GM12878 (cell line): Measurements from ENCODE around the gene RNASE13. TPM values are rescaled to one million over a fixed set of nuclear protein-coding genes. Genes with fewer than 3 reads are reported as not detected.

Experiments used
- CBX3 ChIP-seq: fragments of 200-600 bp; sonication (generic); IDR thresholded peaks from 2 replicates; pipeline ENCODE4 v1.6.1; 2016; ENCODE audit warnings: low read depth, borderline replicate concordance
- CHD2 ChIP-seq: IDR thresholded peaks from 2 replicates; pipeline ENCODE4 v1.6.1; 2011; ENCODE audit warnings: low read depth, low read length, improper control_type of control experiment, borderline replicate concordance
- CREM ChIP-seq: IDR thresholded peaks from 2 replicates; pipeline ENCODE4 v1.6.1; 2014; ENCODE audit warnings: antibody characterized with exemption, low read depth
- FOXK2 ChIP-seq: fragments of 450-650 bp; IDR thresholded peaks from 2 replicates; pipeline ENCODE4 v1.6.1; 2017; ENCODE audit warnings: mild to moderate bottlenecking, moderate library complexity
- HCFC1 ChIP-seq: fragments of 150-350 bp; IDR thresholded peaks from 2 replicates; pipeline ENCODE4 v1.6.1; 2014; ENCODE audit warnings: low read length
- RAD21 ChIP-seq: IDR thresholded peaks from 2 replicates; pipeline ENCODE4 v1.6.1; 2011; ENCODE audit warnings: mild to moderate bottlenecking, low read depth, low read length, moderate library complexity; ENCODE audit not compliant: insufficient read depth
- SRF ChIP-seq, 2 experiments: IDR thresholded peaks; 2 replicates each; pipeline ENCODE4 v1.6.1; 2011; ENCODE audit warnings: low read depth in 2 of 2, low read length in 2 of 2, mild to moderate bottlenecking in 1 of 2, moderate library complexity in 1 of 2
- SUPT20H ChIP-seq: IDR thresholded peaks from 2 replicates; pipeline ENCODE4 v1.6.1; 2011; ENCODE audit warnings: low read depth, mild to moderate bottlenecking, low read length, moderate library complexity, borderline replicate concordance; ENCODE audit not compliant: control insufficient read depth
- TAF1 ChIP-seq: IDR thresholded peaks from 2 replicates; pipeline ENCODE4 v1.6.1; 2011; ENCODE audit warnings: mild to moderate bottlenecking, low read depth, low read length, borderline replicate concordance
- TCF7 ChIP-seq: IDR thresholded peaks from 2 replicates; pipeline ENCODE4 v1.6.1; 2014; ENCODE audit warnings: antibody characterized with exemption, borderline replicate concordance
- YY1 ChIP-seq: IDR thresholded peaks from 2 replicates; pipeline ENCODE4 v1.6.1; 2011; ENCODE audit warnings: low read depth, mild to moderate bottlenecking, low read length
- polyA plus RNA-seq, 11 experiments: library from polyadenylated mRNA; depleted of rRNA in 4 of 11; unstranded in 6 of 11; stranded (reverse) in 5 of 11; fragments of >200 nt; fragmentation: Nextera tagmentation in 4 of 11; fragmentation: Illumina TruSeq in 1 of 11; extraction: Ambion mirVana in 4 of 11; extraction: Trizol in 1 of 11; gene quantifications; 1 replicate in 1 of 11; 2 replicates in 10 of 11; pipeline versions ENCODE4 v1.2.1 to v1.2.3, GENCODE V29; 2011 to 2016; ENCODE audit warnings: inconsistent platforms in 2 of 11, missing spikeins in 2 of 11, low read depth in 1 of 11
- total RNA-seq, 4 experiments: library from RNA; depleted of rRNA in 3 of 4; stranded (reverse); fragments of >200 nt in 3 of 4; fragmentation: Illumina TruSeq in 1 of 4; extraction: Trizol in 1 of 4; gene quantifications; 2 replicates each; pipeline versions ENCODE4 v1.2.1 to v1.2.3, GENCODE V29; 2013 to 2021
- TF ChIP-seq, protein P1 (sequence below), 3 experiments: IDR thresholded peaks in 2 of 3; conservative IDR thresholded peaks in 1 of 3; 2 replicates each; pipeline ENCODE4 v1.5.1; 2011; ENCODE audit warnings: low read depth in 3 of 3, low read length in 3 of 3, mild to moderate bottlenecking in 3 of 3, control low read depth in 2 of 3, moderate library complexity in 2 of 3, inconsistent platforms in 1 of 3, mixed read lengths in 1 of 3; ENCODE audit not compliant: control insufficient read depth in 2 of 3, insufficient read depth in 1 of 3; ENCODE audit errors: extremely low read depth in 1 of 3
- TF ChIP-seq, protein P2 (sequence below): fragments of 450-650 bp; formaldehyde crosslinking; IDR thresholded peaks from 2 replicates; pipeline ENCODE4 v1.4.0; 2020; ENCODE audit warnings: mild to moderate bottlenecking, moderate library complexity
- TF ChIP-seq, protein P3 (sequence below): fragments of 150-350 bp; IDR thresholded peaks from 2 replicates; pipeline ENCODE4 v1.6.1; 2016; ENCODE audit warnings: low read depth, low read length
- TF ChIP-seq, protein P4 (sequence below): IDR thresholded peaks from 2 replicates; pipeline ENCODE4 v1.6.1; 2012; ENCODE audit warnings: low read length, inconsistent platforms
- TF ChIP-seq, protein P5 (sequence below): fragments of 450-650 bp; IDR thresholded peaks from 2 replicates; pipeline ENCODE4 v1.6.1; 2014; ENCODE audit warnings: mild to moderate bottlenecking

RNASE13 gene
- total and polyA plus RNA-seq, 10 of the 15 experiments (the other 5 are each of a cell fraction or from before 2014, with no cell fraction given): not detected

DNA sequence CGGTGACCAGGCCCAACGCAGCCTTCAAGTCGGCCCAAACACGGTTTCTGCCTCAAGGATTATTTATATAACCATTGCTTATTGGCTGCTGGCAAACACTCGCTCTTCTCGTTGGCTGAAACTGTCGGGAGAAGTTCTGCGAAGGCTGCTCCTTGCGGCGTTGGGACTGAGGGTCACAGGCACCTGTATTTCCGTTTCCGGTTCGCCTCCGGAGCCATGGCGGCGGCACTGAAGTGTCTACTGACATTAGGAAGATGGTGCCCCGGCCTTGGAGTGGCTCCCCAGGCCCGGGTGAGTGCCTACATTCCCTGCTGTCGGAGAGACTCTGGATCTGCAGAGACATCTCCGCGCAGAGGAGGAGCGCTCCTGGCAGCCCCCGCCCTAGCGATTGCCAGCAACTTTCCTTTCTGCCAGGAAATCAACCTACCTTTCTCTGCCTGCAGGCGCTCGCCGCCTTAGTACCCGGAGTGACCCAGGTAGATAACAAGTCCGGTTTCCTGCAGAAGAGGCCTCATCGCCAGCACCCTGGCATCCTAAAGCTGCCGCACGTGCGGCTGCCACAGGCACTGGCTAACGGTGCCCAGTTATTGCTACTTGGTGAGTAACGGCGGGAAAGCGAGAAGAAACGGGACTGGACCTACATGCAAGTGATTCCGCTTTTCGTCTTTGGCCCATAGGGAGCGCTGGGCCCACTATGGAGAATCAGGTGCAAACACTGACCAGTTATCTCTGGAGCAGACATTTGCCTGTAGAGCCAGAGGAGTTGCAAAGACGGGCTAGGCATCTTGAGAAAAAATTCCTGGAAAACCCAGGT, 44.6 kb downstream of the RNASE13 start, which contains the start of gene METTL17 (continued):
- TF ChIP-seq SUPT20H: no peak
- TF ChIP-seq, protein P1, sequence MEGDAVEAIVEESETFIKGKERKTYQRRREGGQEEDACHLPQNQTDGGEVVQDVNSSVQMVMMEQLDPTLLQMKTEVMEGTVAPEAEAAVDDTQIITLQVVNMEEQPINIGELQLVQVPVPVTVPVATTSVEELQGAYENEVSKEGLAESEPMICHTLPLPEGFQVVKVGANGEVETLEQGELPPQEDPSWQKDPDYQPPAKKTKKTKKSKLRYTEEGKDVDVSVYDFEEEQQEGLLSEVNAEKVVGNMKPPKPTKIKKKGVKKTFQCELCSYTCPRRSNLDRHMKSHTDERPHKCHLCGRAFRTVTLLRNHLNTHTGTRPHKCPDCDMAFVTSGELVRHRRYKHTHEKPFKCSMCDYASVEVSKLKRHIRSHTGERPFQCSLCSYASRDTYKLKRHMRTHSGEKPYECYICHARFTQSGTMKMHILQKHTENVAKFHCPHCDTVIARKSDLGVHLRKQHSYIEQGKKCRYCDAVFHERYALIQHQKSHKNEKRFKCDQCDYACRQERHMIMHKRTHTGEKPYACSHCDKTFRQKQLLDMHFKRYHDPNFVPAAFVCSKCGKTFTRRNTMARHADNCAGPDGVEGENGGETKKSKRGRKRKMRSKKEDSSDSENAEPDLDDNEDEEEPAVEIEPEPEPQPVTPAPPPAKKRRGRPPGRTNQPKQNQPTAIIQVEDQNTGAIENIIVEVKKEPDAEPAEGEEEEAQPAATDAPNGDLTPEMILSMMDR (IDR thresholded peaks at IDR 0.05 in 2 of 3, conservative IDR thresholded peaks at IDR 0.05 in 1 of 3; ENCODE audit: control insufficient read depth in 2 of 3, extremely low read depth in 1 of 3, insufficient read depth in 1 of 3, low read depth in 3 of 3, low read length in 3 of 3): peak; percentile 7 to 43 (median 35); a peak in 5 of 6 replicates
- TF ChIP-seq, protein P2, sequence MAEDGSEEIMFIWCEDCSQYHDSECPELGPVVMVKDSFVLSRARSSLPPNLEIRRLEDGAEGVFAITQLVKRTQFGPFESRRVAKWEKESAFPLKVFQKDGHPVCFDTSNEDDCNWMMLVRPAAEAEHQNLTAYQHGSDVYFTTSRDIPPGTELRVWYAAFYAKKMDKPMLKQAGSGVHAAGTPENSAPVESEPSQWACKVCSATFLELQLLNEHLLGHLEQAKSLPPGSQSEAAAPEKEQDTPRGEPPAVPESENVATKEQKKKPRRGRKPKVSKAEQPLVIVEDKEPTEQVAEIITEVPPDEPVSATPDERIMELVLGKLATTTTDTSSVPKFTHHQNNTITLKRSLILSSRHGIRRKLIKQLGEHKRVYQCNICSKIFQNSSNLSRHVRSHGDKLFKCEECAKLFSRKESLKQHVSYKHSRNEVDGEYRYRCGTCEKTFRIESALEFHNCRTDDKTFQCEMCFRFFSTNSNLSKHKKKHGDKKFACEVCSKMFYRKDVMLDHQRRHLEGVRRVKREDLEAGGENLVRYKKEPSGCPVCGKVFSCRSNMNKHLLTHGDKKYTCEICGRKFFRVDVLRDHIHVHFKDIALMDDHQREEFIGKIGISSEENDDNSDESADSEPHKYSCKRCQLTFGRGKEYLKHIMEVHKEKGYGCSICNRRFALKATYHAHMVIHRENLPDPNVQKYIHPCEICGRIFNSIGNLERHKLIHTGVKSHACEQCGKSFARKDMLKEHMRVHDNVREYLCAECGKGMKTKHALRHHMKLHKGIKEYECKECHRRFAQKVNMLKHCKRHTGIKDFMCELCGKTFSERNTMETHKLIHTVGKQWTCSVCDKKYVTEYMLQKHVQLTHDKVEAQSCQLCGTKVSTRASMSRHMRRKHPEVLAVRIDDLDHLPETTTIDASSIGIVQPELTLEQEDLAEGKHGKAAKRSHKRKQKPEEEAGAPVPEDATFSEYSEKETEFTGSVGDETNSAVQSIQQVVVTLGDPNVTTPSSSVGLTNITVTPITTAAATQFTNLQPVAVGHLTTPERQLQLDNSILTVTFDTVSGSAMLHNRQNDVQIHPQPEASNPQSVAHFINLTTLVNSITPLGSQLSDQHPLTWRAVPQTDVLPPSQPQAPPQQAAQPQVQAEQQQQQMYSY (CRISPR knock-in tag): no peak
- TF ChIP-seq SRF (IDR thresholded peaks at IDR 0.05; ENCODE audit: low read depth in 2 of 2, low read length in 2 of 2): no peak
- TF ChIP-seq, protein P3, sequence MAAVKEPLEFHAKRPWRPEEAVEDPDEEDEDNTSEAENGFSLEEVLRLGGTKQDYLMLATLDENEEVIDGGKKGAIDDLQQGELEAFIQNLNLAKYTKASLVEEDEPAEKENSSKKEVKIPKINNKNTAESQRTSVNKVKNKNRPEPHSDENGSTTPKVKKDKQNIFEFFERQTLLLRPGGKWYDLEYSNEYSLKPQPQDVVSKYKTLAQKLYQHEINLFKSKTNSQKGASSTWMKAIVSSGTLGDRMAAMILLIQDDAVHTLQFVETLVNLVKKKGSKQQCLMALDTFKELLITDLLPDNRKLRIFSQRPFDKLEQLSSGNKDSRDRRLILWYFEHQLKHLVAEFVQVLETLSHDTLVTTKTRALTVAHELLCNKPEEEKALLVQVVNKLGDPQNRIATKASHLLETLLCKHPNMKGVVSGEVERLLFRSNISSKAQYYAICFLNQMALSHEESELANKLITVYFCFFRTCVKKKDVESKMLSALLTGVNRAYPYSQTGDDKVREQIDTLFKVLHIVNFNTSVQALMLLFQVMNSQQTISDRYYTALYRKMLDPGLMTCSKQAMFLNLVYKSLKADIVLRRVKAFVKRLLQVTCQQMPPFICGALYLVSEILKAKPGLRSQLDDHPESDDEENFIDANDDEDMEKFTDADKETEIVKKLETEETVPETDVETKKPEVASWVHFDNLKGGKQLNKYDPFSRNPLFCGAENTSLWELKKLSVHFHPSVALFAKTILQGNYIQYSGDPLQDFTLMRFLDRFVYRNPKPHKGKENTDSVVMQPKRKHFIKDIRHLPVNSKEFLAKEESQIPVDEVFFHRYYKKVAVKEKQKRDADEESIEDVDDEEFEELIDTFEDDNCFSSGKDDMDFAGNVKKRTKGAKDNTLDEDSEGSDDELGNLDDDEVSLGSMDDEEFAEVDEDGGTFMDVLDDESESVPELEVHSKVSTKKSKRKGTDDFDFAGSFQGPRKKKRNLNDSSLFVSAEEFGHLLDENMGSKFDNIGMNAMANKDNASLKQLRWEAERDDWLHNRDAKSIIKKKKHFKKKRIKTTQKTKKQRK: no peak
- TF ChIP-seq YY1: peak; percentile 97
- TF ChIP-seq, protein P4, sequence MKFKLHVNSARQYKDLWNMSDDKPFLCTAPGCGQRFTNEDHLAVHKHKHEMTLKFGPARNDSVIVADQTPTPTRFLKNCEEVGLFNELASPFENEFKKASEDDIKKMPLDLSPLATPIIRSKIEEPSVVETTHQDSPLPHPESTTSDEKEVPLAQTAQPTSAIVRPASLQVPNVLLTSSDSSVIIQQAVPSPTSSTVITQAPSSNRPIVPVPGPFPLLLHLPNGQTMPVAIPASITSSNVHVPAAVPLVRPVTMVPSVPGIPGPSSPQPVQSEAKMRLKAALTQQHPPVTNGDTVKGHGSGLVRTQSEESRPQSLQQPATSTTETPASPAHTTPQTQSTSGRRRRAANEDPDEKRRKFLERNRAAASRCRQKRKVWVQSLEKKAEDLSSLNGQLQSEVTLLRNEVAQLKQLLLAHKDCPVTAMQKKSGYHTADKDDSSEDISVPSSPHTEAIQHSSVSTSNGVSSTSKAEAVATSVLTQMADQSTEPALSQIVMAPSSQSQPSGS: no peak
- no peak for TF ChIP-seq FOXK2
- TF ChIP-seq CHD2: peak; percentile 93
- TF ChIP-seq TAF1: peak; percentile 88
- TF ChIP-seq CBX3: no peak
- no peak for TF ChIP-seq TCF7
- TF ChIP-seq HCFC1: peak; percentile 89
- TF ChIP-seq, protein P5, sequence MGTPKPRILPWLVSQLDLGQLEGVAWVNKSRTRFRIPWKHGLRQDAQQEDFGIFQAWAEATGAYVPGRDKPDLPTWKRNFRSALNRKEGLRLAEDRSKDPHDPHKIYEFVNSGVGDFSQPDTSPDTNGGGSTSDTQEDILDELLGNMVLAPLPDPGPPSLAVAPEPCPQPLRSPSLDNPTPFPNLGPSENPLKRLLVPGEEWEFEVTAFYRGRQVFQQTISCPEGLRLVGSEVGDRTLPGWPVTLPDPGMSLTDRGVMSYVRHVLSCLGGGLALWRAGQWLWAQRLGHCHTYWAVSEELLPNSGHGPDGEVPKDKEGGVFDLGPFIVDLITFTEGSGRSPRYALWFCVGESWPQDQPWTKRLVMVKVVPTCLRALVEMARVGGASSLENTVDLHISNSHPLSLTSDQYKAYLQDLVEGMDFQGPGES: peak; percentile 82; the same call in 1 of the 2 replicates
- TF ChIP-seq RAD21: 0 out of 2 replicates have a peak, but pooled peaks have one; percentile 6
- TF ChIP-seq CREM: peak; percentile 74
